ENCODE data around the gene TSPEAR. TPM values are rescaled to one million over a fixed set of nuclear protein-coding genes. Genes with fewer than 3 reads are reported as not detected.

TSPEAR gene
- total RNA-seq, 2 donors from 2014 or later, result not detected

DNA sequence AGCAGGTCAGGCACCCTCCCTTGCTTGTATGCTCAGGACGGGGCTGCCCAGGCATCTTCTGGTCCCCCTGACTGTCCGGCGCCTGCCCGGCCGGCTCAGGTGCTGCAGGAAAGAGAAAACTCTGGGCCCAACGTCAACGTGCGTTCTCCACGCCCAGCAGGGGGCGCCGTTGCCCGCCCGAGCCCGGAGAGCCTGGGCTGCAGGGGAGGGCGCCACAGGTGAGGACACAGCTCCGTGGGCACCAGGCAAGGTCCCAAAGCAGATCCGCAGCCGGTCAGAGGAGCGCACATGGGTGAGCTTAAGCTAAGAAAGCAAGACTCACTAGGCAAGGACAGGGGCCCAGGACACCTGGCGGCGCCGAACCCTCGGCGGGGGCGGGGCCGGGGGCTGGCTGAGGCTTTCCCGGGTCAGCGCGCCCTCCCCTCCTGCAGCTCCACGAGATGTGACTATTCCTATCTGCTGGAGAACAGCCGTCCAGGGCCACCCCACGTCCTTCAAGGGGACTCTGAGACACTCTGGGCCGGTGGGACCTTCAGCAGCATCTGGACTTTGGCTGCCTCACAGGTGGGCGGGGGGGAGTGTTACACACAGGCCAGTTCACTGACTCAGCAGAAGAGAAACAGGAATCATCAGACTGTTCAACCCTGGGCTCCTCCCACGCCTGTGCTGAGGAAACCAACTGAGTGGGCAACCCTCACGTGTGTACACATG lies 200.7 kb downstream of the TSPEAR start:
- Histone ChIP-seq H3K9ac (ENCODE audit: low read depth in 2 of 2, low read length in 2 of 2) (no peak overlapping the region), H3K4me3 (peak overlapping the region; percentile 23), H3K27ac (no peak overlapping the region), H3K4me1 (no peaks in the 10 kb centered on the region), H3K27me3 (no peaks in the 10 kb centered on the region), H3K36me3 (no peaks in the 10 kb centered on the region), H3K9me3 (no peaks in the 10 kb centered on the region)
- DNase-seq, result peak; percentile 70
- intact Hi-C loops (cut with DNase I), result no loop called here
- TF ChIP-seq, protein P1, sequence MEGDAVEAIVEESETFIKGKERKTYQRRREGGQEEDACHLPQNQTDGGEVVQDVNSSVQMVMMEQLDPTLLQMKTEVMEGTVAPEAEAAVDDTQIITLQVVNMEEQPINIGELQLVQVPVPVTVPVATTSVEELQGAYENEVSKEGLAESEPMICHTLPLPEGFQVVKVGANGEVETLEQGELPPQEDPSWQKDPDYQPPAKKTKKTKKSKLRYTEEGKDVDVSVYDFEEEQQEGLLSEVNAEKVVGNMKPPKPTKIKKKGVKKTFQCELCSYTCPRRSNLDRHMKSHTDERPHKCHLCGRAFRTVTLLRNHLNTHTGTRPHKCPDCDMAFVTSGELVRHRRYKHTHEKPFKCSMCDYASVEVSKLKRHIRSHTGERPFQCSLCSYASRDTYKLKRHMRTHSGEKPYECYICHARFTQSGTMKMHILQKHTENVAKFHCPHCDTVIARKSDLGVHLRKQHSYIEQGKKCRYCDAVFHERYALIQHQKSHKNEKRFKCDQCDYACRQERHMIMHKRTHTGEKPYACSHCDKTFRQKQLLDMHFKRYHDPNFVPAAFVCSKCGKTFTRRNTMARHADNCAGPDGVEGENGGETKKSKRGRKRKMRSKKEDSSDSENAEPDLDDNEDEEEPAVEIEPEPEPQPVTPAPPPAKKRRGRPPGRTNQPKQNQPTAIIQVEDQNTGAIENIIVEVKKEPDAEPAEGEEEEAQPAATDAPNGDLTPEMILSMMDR (IDR thresholded peaks at IDR 0.05), result peak; percentile 86

- intact Hi-C loops (cut with DNase I), result no loop called here
- Histone ChIP-seq H3K4me1 (no peaks in the 10 kb centered on the region), H3K27ac (no peak overlapping the region), H3K36me3 (no peaks in the 10 kb centered on the region), H3K4me3 (no peak overlapping the region), H3K27me3 (no peaks in the 10 kb centered on the region), H3K9me3 (no peaks in the 10 kb centered on the region), H3K9ac (ENCODE audit: low read depth in 2 of 2, low read length in 2 of 2) (no peak overlapping the region)
- TF ChIP-seq, protein P1 (IDR thresholded peaks at IDR 0.05), result no peak
- no peak for DNase-seq
These were observed 201.3 kb downstream of the TSPEAR start for GRCh38 chr21:44510109-44510507.

DNA sequence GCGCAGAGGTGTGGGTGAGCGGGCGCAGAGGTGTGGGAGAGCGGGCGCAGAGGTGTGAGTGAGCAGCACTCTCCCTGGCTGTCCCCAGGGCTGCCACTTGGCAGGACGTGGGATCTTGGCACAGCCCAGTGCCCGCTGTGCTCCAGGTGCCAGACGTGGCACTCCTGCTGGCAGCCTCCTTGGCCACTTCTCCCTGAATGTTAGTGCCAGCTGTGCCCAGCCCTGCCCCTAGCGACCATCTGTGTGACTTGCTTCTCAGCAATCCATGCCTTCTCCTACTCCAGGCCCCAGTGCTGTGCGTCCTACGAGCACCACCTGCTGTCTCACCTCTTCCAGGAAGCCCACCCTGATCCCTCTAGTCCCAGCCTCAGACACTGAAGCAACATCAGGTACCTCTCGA lies 201.8 kb downstream of the TSPEAR start:
- intact Hi-C loops (cut with DNase I), result loop anchor here (5.0 kb wide), 1 partner anchor 283 kb away; no protein-coding TSS in a partner anchor
- no peak overlapping the region for H3K4me3 ChIP-seq
- H3K27me3 ChIP-seq, result no peaks in the 10 kb centered on the region
- H3K27ac ChIP-seq, result no peak overlapping the region
- TF ChIP-seq, protein P1 (IDR thresholded peaks at IDR 0.05), result no peak
- H3K36me3 ChIP-seq, result no peaks in the 10 kb centered on the region
- DNase-seq, result peak; percentile 46
- H3K9me3 ChIP-seq, result no peaks in the 10 kb centered on the region
- H3K4me1 ChIP-seq, result no peaks in the 10 kb centered on the region
- no peak overlapping the region for H3K9ac ChIP-seq (ENCODE audit: low read depth in 2 of 2, low read length in 2 of 2)

DNA sequence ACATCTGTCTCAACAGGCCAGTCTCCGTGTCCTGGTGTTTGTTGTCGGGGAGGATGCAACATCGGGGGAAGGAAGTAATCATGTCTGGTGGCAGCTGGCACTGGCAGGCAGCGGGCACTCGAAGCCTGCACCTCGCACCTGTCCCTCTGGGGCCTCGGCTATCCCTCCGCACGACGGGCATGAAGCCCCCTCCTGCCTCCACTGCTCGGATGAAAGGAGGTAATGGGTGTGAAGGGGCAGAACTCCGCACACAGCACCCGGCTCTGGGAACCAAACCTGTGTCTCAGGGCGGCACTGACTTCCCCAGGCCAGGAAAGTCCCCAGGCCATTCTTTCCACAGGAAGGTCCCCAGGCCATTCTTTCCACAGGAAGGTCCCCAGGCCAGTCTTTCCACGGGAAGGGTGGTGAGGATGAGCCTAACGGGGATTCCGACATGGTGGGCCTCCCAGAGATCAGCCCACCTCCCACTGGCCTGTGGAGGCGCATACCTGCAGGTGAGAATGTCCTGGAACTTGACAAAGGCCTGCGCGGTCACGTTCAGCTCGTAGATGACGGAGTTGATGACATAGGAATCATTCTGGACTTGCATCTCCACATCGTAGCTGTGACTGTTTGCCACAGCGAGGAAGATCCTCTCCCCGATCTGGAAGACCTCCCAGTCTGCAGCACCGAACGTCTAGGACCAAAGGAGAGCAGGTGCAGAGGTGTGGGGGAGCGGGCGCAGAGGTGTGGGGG lies 202.5 kb downstream of the TSPEAR start:
- no peaks in the 10 kb centered on the region for H3K27me3 ChIP-seq
- intact Hi-C loops (cut with DNase I), result loop anchor here (5.0 kb wide), 1 partner anchor 283 kb away; no protein-coding TSS in a partner anchor
- DNase-seq, result no peak

DNA sequence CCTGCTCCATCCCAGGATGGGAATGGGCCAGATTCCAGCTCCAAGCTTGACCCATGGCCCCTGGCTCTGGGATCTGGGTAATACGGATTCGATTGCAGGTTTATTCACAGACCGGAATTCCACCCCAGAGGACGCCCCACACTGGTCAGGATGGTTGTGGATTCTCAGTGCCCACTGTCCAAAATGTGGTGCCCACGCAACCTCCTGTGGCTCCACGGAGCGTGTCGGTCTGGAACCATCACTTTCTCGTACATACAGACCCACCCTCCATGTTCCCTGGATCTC lies 203.0 kb downstream of the TSPEAR start:
- Histone ChIP-seq H3K27me3 (no peaks in the 10 kb centered on the region), H3K27ac (no peak overlapping the region), H3K4me1 (no peaks in the 10 kb centered on the region), H3K36me3 (no peaks in the 10 kb centered on the region), H3K9me3 (no peaks in the 10 kb centered on the region), H3K4me3 (no peak overlapping the region), H3K9ac (ENCODE audit: low read depth in 2 of 2, low read length in 2 of 2) (no peak overlapping the region)
- intact Hi-C loops (cut with DNase I), result loop anchor here (5.0 kb wide), 1 partner anchor 284 kb away; no protein-coding TSS in a partner anchor
- TF ChIP-seq, protein P1 (IDR thresholded peaks at IDR 0.05), result no peak
- DNase-seq, result no peak

More for the DNA sequence above, 202.5 kb downstream of the TSPEAR start:
- H3K27ac ChIP-seq, result no peak overlapping the region
- no peaks in the 10 kb centered on the region for H3K4me1 ChIP-seq
- no peak overlapping the region for H3K9ac ChIP-seq (ENCODE audit: low read depth in 2 of 2, low read length in 2 of 2)
- no peaks in the 10 kb centered on the region for H3K36me3 ChIP-seq
- TF ChIP-seq, protein P1 (IDR thresholded peaks at IDR 0.05), result no peak
- H3K9me3 ChIP-seq, result no peaks in the 10 kb centered on the region
- no peak overlapping the region for H3K4me3 ChIP-seq
